GM21381 (cell line): ENCODE results near the gene PIK3CB.
"Not testable (repeated sequence)": the region's sequence is repeated elsewhere in the genome, so short reads cannot be mapped to it uniquely, and the experiment has no call there.

ENCODE experiments used
- ATAC-seq: cut with Tn5 transposase; IDR thresholded peaks from one replicate; pipeline ENCODE4 v1.9.1; 2021; ENCODE audit warnings: mild to moderate bottlenecking, moderate library complexity; ENCODE audit not compliant: unreplicated experiment

PIK3CB gene

GRCh38 chr3:138687236-138687635 is 147.5 kb downstream of the PIK3CB start:
- ATAC-seq, result peak; percentile 11

GRCh38 chr3:138686771-138687221 is 147.9 kb downstream of the PIK3CB start:
- peak; percentile 97 for ATAC-seq

GRCh38 chr3:138684396-138684795 is 150.3 kb downstream of the PIK3CB start:
- ATAC-seq, result no peak

GRCh38 chr3:138682648-138683047 is 152.1 kb downstream of the PIK3CB start:
- ATAC-seq, result no peak

- ATAC-seq, result no peak
Measured at GRCh38 chr3:138681463-138682220, 153.1 kb downstream of the PIK3CB start.

GRCh38 chr3:138680974-138681373 is 153.8 kb downstream of the PIK3CB start:
- ATAC-seq, result not testable (repeated sequence)

- ATAC-seq, result no peak
Measured at GRCh38 chr3:138678874-138679392, 155.8 kb downstream of the PIK3CB start.

- ATAC-seq, result no peak
Measured at GRCh38 chr3:138678086-138678485, 156.6 kb downstream of the PIK3CB start.

- no peak for ATAC-seq
Measured at GRCh38 chr3:138675393-138675792, 159.3 kb downstream of the PIK3CB start.

- no peak for ATAC-seq
Measured at GRCh38 chr3:138673641-138674530, 160.8 kb downstream of the PIK3CB start.

- no peak for ATAC-seq
Measured at GRCh38 chr3:138670407-138670806, 164.3 kb downstream of the PIK3CB start.

- no peak for ATAC-seq
Measured at GRCh38 chr3:138668107-138668506, 166.6 kb downstream of the PIK3CB start.

GRCh38 chr3:138657508-138657907 is 177.2 kb downstream of the PIK3CB start:
- no peak for ATAC-seq

- ATAC-seq, result no peak
Measured at GRCh38 chr3:138653567-138653966, 181.2 kb downstream of the PIK3CB start.

GRCh38 chr3:138649134-138649533 is 185.6 kb downstream of the PIK3CB start:
- ATAC-seq, result no peak

GRCh38 chr3:138646513-138646912 is 188.2 kb downstream of the PIK3CB start:
- no peak for ATAC-seq

- ATAC-seq, result no peak
Measured at GRCh38 chr3:138646008-138646407, 188.7 kb downstream of the PIK3CB start.

- no peak for ATAC-seq
Measured at GRCh38 chr3:138642927-138643253, 191.8 kb downstream of the PIK3CB start.

- no peak for ATAC-seq
Measured at GRCh38 chr3:138642226-138642926, 192.4 kb downstream of the PIK3CB start.

GRCh38 chr3:138640537-138640936 is 194.2 kb downstream of the PIK3CB start:
- no peak for ATAC-seq

GRCh38 chr3:138638641-138639040 is 196.1 kb downstream of the PIK3CB start:
- no peak for ATAC-seq
